GF-D8 (cell line): ENCODE results near the gene AADACL4.

ENCODE experiments used
- DNase-seq: peaks from one replicate; lab custom pipeline; 2025; lab: John Stamatoyannopoulos, UW

Gene AADACL4

DNA sequence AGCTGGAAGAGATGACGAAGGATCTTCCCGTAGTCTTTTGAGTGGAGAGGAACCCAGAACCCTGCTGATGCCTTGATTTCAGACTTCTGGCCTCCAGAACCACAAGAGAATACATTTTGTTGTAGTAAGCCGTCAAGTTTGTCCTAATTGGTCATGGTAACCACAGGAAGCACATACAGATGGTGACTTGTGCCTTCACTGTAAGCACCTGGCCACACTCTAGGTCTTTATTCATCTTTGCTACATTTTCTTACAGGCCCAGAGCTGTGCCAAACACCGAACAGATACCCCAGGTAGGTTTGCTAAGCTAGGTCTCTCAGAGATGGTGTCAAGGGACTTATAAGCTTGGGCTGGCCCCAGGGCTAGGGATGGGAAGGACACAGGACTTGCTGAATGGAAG is 30.7 kb upstream of the AADACL4 start:
- DNase-seq, result no peak

DNA sequence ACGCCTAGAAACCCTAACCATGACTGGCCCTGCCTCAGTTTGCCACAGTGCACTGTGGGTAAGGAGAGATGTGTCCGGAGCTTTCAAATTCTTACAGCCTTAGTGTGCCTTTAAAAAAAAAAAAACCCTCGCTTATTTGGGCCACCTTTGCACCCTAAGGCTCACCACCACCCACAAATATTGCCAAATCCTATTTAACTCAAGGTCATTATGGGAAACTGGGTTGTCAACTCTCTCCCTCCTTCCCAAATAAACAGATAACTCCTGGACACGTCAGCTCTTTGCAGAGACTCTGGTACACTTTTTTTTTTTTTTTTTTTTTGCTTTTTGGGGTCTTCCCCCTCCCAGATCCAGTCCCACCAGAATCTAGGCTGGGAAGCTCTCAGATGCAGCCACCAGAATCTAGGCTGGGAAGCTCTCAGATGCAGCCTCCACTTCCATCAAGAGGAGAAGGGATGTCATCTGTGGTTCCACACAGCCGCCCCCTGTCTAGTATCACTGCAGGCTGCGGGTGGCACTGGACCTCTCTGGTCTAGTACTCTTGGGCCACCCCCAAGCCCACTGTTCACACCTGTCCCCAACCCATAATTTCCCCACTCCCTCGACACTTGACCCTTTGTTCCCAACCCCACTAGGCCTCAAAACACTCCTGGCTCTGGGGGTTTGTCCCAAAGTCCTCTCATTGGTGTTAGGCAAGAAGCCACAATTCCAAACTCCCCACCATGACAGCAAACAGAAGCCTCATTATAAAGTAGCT is 29.3 kb upstream of the AADACL4 start:
- no peak for DNase-seq

DNA sequence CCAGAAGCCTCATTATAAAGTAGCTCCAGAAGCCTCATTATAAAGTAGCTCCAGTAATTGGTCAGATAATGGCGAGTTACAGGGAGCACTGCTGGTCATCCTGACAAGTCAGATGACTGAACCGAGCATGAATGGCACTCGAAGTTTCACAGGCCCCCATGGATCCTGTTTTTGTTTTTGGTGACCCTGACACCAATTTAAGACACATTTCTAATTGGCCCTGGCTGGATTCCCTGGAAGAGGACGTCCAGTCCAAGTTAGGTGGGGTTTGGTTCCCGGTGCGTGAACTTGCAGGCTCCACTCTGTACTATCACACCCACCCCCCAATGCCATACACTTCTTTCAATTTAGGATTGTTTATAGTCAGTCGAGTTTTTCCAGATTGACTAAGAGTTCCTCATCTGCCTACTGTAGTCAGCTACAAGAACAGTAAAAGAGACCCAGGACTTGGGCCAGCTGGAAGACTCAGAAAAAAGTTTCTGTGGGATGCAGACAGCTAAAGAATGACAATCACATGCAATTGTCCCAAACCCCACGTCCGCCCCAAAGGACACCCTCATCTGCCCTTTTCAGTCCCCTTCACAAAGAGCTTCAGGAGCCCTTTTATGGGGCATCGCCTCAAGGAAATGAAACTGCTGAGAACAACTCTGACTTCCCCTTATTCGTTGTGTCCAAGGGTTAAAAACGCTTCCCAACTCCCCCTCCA is 28.6 kb upstream of the AADACL4 start:
- DNase-seq, result no peak

DNA sequence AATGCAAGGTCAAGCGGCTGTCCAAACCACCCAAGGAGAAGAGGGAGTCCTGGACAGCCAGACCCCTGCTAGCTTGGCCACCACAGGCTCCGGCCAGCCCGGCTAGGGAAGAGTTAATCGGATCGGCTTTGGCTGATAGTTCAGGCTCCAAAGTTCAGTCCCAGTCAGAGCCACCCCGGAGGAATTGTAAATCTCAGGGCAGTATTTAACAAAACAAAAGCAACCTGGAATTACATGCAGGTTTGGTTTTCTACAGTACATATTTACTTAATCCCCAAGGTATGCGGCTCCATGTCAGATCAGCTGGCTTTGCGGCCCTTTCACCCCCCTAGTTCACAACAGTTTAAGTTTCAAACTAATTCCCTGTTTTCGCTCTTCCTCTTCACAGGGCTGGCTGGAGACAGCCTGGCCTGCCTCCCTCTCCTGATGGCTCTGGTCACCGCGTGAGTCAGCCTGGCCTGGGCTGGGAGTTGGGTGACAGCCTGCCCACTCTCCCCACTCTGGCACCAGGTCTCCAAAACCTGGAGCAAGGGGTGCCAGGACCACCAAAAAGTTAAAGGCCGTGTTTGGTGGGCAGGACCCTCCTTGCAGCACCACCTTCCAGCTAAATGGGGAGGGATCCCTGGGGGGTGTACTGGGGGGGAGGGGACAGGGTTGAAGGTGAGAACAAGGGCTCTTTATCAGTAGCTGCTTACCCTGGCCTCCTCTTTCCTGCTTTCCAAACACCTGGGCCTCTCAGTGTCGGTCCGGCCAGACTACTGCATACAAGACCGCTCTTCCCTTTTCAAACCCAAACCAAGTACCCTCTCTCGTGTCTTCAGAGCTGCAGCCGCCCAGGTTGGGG is 27.8 kb upstream of the AADACL4 start:
- no peak for DNase-seq

DNA sequence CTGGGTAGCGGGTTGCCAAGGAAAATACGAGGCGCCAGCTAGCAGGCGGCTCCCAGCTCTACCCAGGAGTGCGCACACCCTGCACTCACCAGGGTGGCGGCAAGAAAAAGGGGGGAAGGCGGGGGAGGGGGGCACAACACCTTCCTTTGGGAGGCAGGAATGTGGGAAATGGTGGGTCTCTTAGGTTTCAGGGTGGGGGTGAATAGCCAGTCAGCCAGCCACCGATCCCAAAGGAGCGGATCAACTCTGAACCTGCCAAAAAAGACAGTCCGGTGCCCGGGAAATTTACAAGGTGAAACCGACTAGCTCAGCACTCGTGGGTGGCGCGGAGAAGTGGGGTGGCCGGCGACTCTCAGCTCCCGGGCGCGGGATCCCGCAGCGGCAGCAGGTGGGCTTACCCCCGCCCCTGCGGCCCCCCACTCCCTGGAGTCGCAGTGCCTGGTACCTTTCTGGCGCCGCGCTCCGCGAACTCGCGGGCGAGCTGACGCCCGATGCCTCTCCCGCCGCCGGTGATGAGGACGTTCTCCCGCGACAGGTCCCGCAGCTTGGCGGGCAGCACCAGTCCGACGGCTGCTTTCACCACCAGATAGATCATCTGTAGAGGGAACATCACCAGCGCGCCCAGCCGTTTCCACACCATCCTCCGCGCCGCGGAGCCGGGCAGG is 27.0 kb upstream of the AADACL4 start:
- DNase-seq, result no peak

DNA sequence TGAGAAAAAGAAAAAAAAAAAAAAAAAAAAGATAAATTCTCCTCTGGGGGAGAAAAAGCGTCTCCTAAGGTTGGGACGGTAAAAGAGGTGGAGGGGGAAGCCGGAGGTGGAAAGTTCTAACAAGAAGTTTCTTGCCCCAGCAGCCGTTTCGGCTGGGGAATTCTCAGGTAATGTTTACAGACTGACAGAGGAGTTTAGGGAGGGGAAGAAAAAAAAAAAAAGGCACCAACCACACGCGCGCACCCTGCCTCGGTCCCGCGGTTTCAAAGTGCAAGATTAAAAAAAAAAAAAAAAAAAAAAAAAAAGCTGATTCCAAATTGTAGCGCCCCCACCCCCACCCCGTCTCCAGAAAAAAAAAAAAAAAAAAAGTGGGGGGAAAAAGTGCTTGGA is 26.4 kb upstream of the AADACL4 start:
- DNase-seq, result no peak

DNA sequence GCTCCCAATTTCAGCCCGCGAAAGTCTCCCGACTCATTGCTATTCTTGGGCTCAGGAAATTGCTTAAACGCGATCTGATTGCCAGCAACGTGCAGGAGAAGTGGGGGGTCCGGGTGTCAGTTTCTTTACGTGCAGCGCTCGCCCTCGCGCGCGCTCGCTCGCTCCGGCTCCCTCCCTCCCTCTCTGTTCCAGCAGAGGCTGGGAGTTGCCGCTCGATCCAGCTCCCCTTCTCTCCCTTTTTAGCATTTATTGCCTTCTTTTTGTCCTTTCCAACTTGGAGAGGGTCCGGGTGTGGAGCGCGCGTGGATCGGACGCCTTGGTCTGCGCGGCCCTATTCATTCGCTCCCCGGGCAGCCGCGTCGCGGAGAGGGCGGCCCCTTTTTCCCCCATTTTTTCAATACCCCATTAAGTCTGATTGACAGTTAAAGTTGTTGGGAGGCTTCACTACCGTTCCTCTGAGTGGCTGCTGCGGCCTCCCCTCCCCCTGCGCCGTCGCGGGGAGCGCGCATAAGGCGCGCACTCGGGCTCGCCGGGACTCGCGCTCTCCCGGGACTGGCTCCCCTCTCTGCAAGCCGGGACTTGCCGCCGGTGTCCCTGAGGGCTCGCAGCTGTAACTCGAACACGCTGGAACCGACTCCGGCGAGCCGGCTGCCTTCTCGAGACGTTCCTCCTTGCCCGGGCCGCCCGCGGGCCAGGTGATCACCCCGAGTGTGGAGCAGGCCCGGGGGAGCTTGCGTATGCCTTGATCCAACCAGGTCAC is 25.8 kb upstream of the AADACL4 start, which contains the start of gene DHRS3:
Gene DHRS3, minus strand, starts transcription at position 310 of the 760 bp plus-strand sequence. CDS start 862 bp downstream, outside the sequence.
- DNase-seq, result peak; percentile 14

DNA sequence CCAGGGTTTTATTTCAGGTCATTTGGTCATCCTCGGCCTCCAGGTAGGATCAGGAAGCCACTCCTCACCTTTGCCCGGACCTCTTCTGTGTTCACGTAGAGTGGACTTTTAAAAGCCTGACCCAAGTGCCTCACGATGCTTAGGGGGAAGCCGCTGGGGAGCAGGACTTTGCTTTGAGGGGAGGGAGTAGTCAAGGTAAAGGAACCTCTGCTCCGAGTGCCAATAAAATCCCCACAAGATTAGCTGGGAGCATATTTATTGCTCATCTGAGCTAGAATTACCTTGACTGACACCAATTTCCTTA is 25.3 kb upstream of the AADACL4 start:
- no peak for DNase-seq

DNA sequence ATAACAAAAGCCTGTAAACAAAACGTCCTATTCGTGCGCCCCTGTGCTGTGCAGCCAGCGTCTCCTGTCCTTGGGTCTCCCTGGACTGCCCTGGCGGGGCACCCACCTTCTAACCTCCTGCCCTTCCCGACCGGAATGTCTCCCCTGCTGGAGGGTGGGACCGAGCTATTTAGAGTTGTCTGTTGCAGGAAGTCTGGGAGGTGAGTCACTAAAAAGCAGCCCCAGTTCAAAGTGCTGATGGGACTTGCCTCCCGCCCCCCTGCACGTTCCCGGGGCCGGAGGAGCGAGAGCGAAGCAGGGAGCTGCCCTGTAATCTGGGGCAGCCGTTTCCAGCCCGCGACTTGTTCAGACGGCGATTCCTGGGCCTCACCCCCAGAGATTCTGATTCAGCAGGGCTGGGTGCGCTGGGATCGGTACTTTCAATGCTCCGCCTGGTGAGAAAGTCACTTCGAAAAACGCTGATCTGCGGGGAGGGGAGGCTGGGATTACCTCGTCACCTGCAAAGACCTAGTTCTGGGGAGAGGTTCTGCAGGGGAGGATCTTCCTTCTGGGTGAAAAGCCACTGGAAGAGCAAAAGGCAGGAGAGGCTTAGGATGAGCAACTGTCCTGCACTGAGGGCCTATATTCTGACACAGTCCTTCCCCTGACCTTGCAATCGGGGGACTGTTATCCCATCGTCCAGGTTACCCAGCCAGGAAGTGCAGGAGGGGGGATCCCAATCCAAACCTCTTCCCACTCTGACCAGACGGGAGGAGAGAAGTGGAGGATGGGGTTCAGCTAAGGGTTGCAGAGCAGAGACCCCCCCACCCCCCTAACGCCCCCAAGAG is 24.7 kb upstream of the AADACL4 start:
- no peak for DNase-seq

DNA sequence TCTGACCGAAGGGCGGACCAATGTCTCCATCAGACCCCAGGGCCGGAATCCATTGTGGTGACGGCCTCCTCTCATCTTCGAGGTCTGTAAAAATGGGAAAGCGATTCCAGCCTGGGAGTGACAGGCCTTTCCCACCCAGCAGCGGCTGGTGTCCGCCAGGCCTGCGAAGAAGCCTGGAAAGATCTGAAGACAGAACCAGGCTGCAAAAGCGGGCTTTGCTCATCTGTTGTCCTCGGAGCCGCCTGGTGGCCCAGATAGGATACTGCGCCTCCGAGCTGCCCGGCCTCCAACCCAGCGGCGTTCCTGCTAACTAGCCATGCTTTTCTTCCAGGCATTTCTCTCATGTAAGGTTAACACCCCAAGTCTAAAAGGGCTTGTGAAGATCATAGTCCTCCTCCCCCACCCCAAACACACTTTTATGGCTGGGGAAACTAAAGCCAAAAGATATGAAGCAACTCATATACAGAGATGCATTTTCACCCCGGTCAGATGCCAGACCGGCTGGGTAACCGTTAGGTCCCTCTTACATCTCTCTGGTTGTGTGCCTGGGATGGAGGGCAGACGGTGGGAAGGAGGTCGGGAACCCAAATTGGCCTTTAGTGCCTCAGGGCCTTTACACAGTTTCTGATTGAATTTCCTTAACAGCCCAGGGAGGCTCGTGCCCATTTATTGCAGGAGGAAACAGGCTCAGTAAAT is 23.9 kb upstream of the AADACL4 start:
- DNase-seq, result peak; percentile 11

DNA sequence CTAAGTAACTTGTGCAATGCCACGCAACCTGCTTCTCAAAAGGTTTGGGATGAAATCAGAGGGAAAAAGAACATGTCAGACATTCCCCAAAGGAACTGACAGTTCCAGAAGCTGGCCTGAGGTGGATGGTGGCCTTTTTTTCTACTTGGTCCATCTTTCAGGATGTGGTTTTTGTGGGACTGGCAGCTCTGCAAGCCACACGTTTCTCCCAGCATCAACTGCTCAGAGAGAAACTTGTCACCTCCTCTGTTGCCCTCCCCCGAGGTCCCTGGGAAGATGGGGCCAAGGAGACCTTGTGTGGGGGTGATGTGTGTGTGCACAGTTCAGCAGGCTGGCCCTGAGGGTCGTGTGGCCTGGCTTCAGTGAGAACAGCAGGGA is 23.4 kb upstream of the AADACL4 start:
- DNase-seq, result peak; percentile 26

DNA sequence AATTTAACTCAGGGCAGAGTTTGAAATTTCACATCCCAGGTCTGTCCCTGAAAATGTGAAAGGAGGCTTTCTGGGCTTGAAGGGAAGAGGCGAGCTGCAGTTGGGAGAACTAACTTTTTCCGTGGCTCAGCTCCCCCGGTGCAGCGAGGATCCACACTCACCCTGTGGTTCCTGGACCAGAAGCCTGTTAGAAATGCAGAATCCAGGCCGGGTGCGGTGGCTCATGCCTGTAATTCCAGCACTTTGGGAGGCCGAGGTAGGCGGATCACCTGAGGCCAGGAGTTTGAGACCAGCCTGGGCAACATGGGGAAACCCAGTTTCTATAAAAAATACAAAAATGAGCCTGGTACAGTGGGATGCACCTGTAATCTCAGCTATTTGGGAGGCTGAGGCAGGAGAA is 23.0 kb upstream of the AADACL4 start:
- no peak for DNase-seq

DNA sequence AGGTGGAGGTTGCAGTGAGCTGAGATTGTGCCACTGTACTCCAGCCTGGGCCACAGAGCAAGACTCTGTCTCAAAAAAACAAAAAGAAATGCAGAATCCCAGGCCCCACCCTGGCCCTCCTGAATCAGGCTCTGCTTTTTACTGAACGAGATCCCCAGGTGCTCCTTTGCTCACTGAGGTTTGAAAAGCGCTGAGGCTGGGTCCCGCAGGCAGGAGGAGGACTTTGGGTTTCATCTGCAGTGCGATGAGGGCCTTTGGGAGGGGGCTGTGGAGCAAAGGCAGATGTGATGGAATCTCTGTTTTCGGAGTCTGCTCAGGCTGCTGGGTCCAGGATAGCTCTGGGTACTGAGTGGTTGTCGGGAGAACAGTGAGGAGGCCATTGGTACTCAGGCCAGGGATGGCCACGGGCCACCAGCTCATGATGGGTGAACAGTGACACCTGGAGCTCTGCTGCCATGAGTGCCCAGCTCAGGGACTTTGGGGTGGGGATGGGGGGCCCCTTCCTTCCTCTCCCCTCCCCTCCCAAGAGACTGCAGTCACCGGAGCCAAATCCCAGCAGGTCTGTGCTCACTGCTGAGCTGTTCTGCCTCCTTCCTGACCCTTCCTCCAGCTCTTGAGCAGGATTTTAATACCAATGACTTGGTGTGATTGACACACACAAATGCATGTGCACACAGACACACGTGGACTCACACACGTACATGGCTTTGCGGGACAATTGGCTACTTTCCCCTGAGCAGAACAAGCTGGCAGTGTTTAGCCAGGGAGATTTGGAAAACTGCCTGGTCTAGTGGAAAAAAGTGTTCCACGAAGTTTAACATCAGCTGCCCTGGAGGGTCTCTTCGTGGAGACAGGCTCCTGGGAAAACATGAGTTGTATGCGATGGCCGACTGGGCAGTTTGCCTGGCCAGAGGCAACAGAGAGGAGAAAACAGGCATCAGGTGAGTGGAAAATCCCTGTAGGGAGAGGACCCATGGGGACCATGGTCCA is 22.2 kb upstream of the AADACL4 start:
- no peak for DNase-seq

DNA sequence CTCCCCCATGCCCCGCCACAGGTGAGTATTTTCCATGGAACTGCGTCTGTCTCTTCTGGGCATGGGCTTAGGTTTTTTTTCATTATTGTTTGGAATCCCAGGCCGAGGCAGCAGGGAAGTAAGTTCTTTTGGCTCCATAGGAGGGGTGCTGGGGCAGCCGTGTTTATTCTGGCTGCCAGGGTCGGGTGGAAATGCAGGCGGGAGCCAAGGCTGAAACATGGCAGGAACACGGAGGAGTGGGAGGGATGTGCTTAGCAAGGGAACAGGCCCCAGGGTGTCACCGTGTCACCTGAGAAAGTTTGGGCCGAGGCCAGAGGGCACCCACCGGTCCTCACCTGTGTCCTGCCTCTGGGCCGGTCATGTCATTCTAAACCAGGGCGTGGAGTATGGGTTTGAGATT is 21.4 kb upstream of the AADACL4 start:
- no peak for DNase-seq

DNA sequence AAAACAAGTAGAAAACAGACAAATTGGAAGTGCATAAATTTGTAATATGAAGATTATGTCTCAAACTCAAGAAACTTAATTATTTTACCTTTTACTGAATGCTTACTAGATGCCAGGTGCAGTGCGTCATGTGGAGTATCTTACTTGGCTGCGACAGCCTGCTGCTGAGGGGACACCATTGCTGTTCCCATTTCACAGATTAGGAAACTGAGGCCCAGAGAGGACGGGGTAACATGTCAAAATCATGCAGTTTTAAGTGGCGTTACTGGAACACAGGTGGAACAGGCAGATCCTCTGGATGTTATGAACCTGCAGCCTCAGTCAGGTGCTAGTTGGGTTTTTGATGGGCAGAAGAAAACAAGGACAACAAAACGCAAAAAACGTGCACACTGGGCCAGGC is 18.6 kb upstream of the AADACL4 start:
- no peak for DNase-seq

DNA sequence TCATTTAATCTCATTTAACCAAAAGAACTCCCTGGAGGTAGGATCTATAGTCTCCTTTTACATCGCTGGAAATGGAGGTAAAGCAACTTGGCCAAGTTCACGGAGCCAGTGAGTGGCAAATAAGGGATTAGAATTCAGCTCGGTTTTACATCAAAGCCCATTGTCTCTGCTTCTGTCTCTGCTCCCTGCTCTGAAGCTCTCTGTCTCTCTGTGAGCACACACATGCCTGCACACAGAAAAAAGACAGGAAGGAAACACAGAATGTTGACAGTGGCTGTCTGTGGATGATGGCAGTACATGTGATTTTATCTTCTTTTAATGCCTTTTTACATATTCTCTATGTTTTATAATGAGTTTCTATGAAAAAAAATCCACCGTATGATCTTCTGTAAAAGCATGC is 17.0 kb upstream of the AADACL4 start:
- DNase-seq, result no peak

DNA sequence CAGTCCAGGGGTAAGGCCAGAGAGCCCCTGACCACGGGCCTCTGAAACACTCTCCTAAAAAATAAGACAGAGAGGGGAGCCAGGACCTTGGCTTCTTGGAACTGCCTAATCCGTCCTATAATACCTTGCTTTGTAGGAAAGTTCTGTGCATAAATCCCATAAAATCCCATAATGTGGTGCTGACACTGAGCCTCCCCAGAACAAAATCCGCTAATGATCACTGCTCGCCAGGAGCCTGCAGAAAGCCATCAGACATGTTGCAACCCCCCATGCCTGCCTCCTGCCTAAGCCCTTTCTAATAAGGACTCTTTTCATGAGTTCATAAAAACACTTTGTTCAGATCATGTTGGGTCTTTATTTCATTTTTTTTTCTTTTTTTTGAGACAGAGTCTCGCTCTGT is 16.6 kb upstream of the AADACL4 start:
- DNase-seq, result no peak

DNA sequence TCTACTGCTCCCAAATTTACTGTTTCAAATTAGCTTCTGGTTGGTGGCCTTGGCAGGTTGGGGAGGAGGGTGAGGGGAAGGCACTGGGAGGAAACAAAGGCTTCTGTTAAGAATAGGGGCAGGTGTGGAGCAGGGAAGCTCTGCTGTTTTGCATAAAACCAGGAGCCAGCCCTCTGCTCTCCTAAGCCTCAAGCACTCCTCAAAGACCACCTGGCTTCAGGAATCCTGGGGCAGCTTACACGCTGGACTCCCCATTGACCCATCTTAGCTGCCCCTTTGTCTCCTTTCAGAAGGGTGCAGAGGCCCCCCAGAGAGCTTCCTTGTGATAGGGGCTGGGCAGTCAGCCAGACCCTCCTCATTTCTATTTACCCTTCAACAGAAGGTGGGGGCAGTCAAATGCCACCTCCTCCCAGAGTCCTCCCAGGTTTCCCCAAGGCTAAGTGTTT is 14.4 kb upstream of the AADACL4 start:
- DNase-seq, result no peak
